Keratinocyte (primary cell): ENCODE measurements around the gene CELSR3. TPM values are rescaled to one million over a fixed set of nuclear protein-coding genes. Genes with fewer than 3 reads are reported as not detected.

Experiments used
- DNase-seq: peaks from one replicate; pipeline ENCODE4 v3.0.0-alpha.2; 2011; ENCODE audit warnings: low read depth, missing footprints, low spot score
- FAIRE-seq: peaks from 2 replicates; lab custom pipeline; 2011; peaks lifted over from hg19 to GRCh38; lab: Jason Lieb, UNC
- H2AFZ ChIP-seq: 2 replicates; pipeline ENCODE4 v1.6.0; 2012; ENCODE audit warnings: low read length, control low read depth, inconsistent platforms; ENCODE audit not compliant: control insufficient read depth
- H3K27ac ChIP-seq: 2 replicates; pipeline ENCODE4 v1.5.1; 2011; ENCODE audit warnings: low read length; ENCODE audit not compliant: control insufficient read depth, insufficient read depth
- H3K27me3 ChIP-seq: 3 replicates; pipeline ENCODE4 v1.6.0; 2011; ENCODE audit warnings: low read length; ENCODE audit not compliant: control insufficient read depth, insufficient read depth; ENCODE audit errors: extremely low read depth
- H3K36me3 ChIP-seq, 2 experiments: 2 replicates in 1 of 2; 3 replicates in 1 of 2; pipeline ENCODE4 v1.5.1; 2011; ENCODE audit warnings: low read length in 2 of 2, mild to moderate bottlenecking in 1 of 2; ENCODE audit not compliant: control insufficient read depth in 2 of 2, insufficient read depth in 2 of 2; ENCODE audit errors: extremely low read depth in 1 of 2
- H3K4me1 ChIP-seq: 3 replicates; pipeline ENCODE4 v1.5.1; 2011; ENCODE audit warnings: low read length; ENCODE audit not compliant: control insufficient read depth, insufficient read depth; ENCODE audit errors: extremely low read depth
- H3K4me2 ChIP-seq: 3 replicates; pipeline ENCODE4 v1.6.0; 2011; ENCODE audit warnings: low read depth, low read length; ENCODE audit not compliant: control insufficient read depth, insufficient read depth; ENCODE audit errors: extremely low read depth
- H3K4me3 ChIP-seq, 3 experiments: fragments of 200-600 bp in 1 of 3; sonication (generic) in 1 of 3; 2 replicates in 2 of 3; 3 replicates in 1 of 3; pipeline ENCODE4 v1.5.1; 2011 to 2016; ENCODE audit warnings: low read length in 3 of 3, mild to moderate bottlenecking in 3 of 3, control low read depth in 2 of 3, inconsistent platforms in 1 of 3, low read depth in 1 of 3, mixed read lengths in 1 of 3, mixed run types in 1 of 3, moderate library complexity in 1 of 3; ENCODE audit not compliant: control insufficient read depth in 2 of 3, insufficient read depth in 2 of 3; ENCODE audit errors: extremely low read depth in 1 of 3
- H3K79me2 ChIP-seq: 2 replicates; pipeline ENCODE4 v1.6.0; 2012; ENCODE audit warnings: low read length; ENCODE audit not compliant: control insufficient read depth, insufficient read depth
- H3K9ac ChIP-seq: 3 replicates; pipeline ENCODE4 v1.6.0; 2011; ENCODE audit warnings: low read length; ENCODE audit not compliant: control insufficient read depth, insufficient read depth; ENCODE audit errors: extremely low read depth
- H3K9me1 ChIP-seq: 3 replicates; pipeline ENCODE4 v1.6.0; 2011; ENCODE audit warnings: low read length; ENCODE audit not compliant: control insufficient read depth, insufficient read depth; ENCODE audit errors: extremely low read depth
- H3K9me3 ChIP-seq: 2 replicates; pipeline ENCODE4 v1.5.1; 2012; ENCODE audit warnings: low read depth, low read length; ENCODE audit not compliant: control insufficient read depth
- H4K20me1 ChIP-seq: 3 replicates; pipeline ENCODE4 v1.6.0; 2011; ENCODE audit warnings: low read length; ENCODE audit not compliant: control insufficient read depth, insufficient read depth; ENCODE audit errors: extremely low read depth
- EZH2 ChIP-seq: IDR thresholded peaks from one replicate; pipeline ENCODE4 v1.6.1; 2012; ENCODE audit warnings: inconsistent platforms, mild to moderate bottlenecking, low read length, moderate library complexity
- dilution Hi-C: fragments of 300-500 bp; cut with MboI; formaldehyde crosslinking; loops from one replicate; pipeline ENCODE4 v1.7.0; 2020; ENCODE audit warnings: low sequenced_read_pairs; ENCODE audit not compliant: extremely low pct_ligation_motif_present
- polyA plus RNA-seq, 5 experiments: library from polyadenylated mRNA; depleted of rRNA in 3 of 5; stranded (reverse) in 3 of 5; stranded (forward) in 1 of 5; unstranded in 1 of 5; fragments of >200 nt; gene quantifications; 1 replicate in 1 of 5; 2 replicates in 3 of 5; 3 replicates in 1 of 5; pipeline versions ENCODE4 v1.2.1 to v1.2.3, GENCODE V29; 2011 to 2012; ENCODE audit warnings: missing spikeins in 2 of 5, low read depth in 1 of 5, low replicate concordance in 1 of 5
- small RNA-seq, 3 experiments: library from RNA; depleted of rRNA; stranded (forward); fragments of <200 nt; gene quantifications; one replicate each; pipeline ENCODE3, GENCODE V24; 2012; ENCODE audit warnings: low read depth in 3 of 3, low replicate concordance in 1 of 3; ENCODE audit not compliant: insufficient read length in 3 of 3
- TF ChIP-seq, protein P1 (sequence below), 3 experiments: IDR thresholded peaks in 1 of 3; conservative IDR thresholded peaks in 1 of 3; optimal IDR thresholded peaks in 1 of 3; 2 replicates in 2 of 3; 3 replicates in 1 of 3; pipeline versions ENCODE3 to v1.5.1; 2011; ENCODE audit warnings: low read length in 3 of 3, mild to moderate bottlenecking in 3 of 3, moderate library complexity in 2 of 3, control low read depth in 1 of 3, inconsistent platforms in 1 of 3; ENCODE audit not compliant: insufficient read depth in 2 of 3; ENCODE audit errors: extremely low read depth in 1 of 3

The CELSR3 gene
- polyA plus RNA-seq, 1 donor (not counting 4 experiments of a cell fraction or from before 2014, with no cell fraction given), result 0.25 TPM

DNA sequence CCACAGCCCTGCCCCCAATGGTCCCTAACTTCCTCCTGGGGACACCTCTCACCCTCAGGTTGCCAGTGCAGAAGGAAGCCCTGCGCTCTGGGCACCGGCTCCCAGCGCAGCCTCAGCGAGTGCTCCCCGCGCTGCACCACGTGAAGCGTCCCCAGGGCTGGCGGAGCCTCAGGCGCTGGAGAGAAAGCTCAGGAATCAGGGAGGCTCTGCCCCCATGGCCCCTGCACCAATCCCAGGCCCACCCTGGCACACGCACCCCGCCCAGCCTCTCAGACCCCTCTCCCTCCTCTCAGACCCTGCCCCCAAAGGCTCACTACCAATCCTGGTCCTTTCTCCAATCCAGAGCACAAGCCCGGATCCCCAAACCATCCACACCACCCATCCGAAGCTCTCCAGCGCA lies 74.5 kb downstream of the CELSR3 start:
- peaks cover 2% of the 10 kb centered on the region for H3K9me1 ChIP-seq
- DNase-seq (no peak), FAIRE-seq (no peak)
- H3K36me3 ChIP-seq, result peaks cover 78 to 92% of the 10 kb centered on the region in 2 experiments
- no peaks in the 10 kb centered on the region for H3K27me3 ChIP-seq
- H3K4me2 ChIP-seq, result no peak overlapping the region
- H3K4me1 ChIP-seq, result peaks cover 20% of the 10 kb centered on the region
- no peak overlapping the region for H3K27ac ChIP-seq
- no peak overlapping the region for H2AFZ ChIP-seq
- no peaks in the 10 kb centered on the region for H3K9me3 ChIP-seq
- TF ChIP-seq, protein P1, sequence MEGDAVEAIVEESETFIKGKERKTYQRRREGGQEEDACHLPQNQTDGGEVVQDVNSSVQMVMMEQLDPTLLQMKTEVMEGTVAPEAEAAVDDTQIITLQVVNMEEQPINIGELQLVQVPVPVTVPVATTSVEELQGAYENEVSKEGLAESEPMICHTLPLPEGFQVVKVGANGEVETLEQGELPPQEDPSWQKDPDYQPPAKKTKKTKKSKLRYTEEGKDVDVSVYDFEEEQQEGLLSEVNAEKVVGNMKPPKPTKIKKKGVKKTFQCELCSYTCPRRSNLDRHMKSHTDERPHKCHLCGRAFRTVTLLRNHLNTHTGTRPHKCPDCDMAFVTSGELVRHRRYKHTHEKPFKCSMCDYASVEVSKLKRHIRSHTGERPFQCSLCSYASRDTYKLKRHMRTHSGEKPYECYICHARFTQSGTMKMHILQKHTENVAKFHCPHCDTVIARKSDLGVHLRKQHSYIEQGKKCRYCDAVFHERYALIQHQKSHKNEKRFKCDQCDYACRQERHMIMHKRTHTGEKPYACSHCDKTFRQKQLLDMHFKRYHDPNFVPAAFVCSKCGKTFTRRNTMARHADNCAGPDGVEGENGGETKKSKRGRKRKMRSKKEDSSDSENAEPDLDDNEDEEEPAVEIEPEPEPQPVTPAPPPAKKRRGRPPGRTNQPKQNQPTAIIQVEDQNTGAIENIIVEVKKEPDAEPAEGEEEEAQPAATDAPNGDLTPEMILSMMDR (optimal IDR thresholded peaks at IDR 0.05 in 1 of 3, IDR thresholded peaks at IDR 0.05 in 1 of 3, conservative IDR thresholded peaks at IDR 0.05 in 1 of 3; ENCODE audit: extremely low read depth in 1 of 3, insufficient read depth in 2 of 3, low read length in 3 of 3), result no peak
- TF ChIP-seq EZH2, result no peak
- H3K9ac ChIP-seq, result no peak overlapping the region
- peaks cover 87% of the 10 kb centered on the region for H3K79me2 ChIP-seq
- H4K20me1 ChIP-seq, result peaks cover 37% of the 10 kb centered on the region
- dilution Hi-C loops, result no loop called here
- no peak overlapping the region for H3K4me3 ChIP-seq

DNA sequence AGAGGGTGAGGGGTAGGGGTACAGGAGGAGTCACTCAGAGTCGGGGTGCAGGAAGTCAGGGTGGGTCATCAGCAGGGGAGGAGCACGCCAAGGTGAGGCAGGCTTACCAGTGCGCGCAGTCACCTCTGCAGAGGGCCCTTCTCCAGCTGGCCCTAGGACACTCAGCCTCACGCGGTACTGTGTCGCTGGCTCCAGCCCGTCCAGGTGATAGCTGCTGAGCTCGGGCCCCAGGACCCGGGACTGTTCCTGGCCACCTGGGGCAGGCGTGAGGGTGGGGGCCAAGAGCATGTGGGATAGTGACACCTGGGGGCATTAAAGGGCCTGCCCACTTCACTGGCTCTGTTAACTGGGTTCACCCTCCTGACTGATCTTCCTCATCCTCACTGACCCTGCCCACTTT lies 75.0 kb downstream of the CELSR3 start:
- Histone ChIP-seq H3K9ac (no peak overlapping the region), H3K4me3 (no peak overlapping the region), H4K20me1 (peaks cover 34% of the 10 kb centered on the region), H3K9me3 (no peaks in the 10 kb centered on the region), H3K79me2 (peaks cover 85% of the 10 kb centered on the region), H3K36me3 (peaks cover 80 to 93% of the 10 kb centered on the region in 2 experiments), H2AFZ (no peak overlapping the region), H3K9me1 (peaks cover 2% of the 10 kb centered on the region), H3K27me3 (no peaks in the 10 kb centered on the region), H3K27ac (no peak overlapping the region), H3K4me2 (no peak overlapping the region), H3K4me1 (peaks cover 14% of the 10 kb centered on the region)
- TF ChIP-seq, protein P1 (optimal IDR thresholded peaks at IDR 0.05 in 1 of 3, IDR thresholded peaks at IDR 0.05 in 1 of 3, conservative IDR thresholded peaks at IDR 0.05 in 1 of 3; ENCODE audit: extremely low read depth in 1 of 3, insufficient read depth in 2 of 3, low read length in 3 of 3), result no peak
- TF ChIP-seq EZH2, result no peak
- dilution Hi-C loops, result no loop called here
- DNase-seq (no peak), FAIRE-seq (no peak)

Small RNA genes lying within 50 kb of the gene (small RNA-seq; reads per million reads assigned to genes)
- 0 reads per million in 3 experiments for gene AC141002.1

Other genes starting within 250 kb of the CELSR3 start
- 67.5 to 124 TPM (median 83.0 TPM) in 3 replicates for gene PLXNB1, start 232.8 kb downstream of the CELSR3 start, polyA plus RNA-seq
- gene CCDC51, start 222.8 kb downstream of the CELSR3 start, polyA plus RNA-seq, result 27.9 to 28.8 TPM (median 28.4 TPM) in 3 replicates
- 190 to 418 TPM (median 306 TPM) in 3 replicates for gene TMA7, start 222.6 kb downstream of the CELSR3 start, polyA plus RNA-seq
- gene ATRIP, start 216.1 kb downstream of the CELSR3 start, polyA plus RNA-seq, result 8.6 to 9.7 TPM (median 9.1 TPM) in 3 replicates
- gene SHISA5, start 158.7 kb downstream of the CELSR3 start, polyA plus RNA-seq, result 94.4 to 159 TPM (median 95.5 TPM) in 3 replicates
- 15.1 to 22.0 TPM (median 16.2 TPM) in 3 replicates for gene PFKFB4, start 106.1 kb downstream of the CELSR3 start, polyA plus RNA-seq
- gene UCN2, start 99.1 kb downstream of the CELSR3 start, polyA plus RNA-seq, result 5.7 to 10.0 TPM (median 6.3 TPM) in 3 replicates
- gene COL7A1, start 67.6 kb downstream of the CELSR3 start, polyA plus RNA-seq, result 59.4 to 91.3 TPM (median 74.4 TPM) in 3 replicates
- gene UQCRC1, start 53.2 kb downstream of the CELSR3 start, polyA plus RNA-seq, result 417 to 473 TPM (median 440 TPM) in 3 replicates
- not detected in 3 replicates for gene TMEM89, start 41.1 kb downstream of the CELSR3 start, polyA plus RNA-seq
- gene SLC26A6, start 27.4 kb downstream of the CELSR3 start, polyA plus RNA-seq, result 24.9 to 35.7 TPM (median 34.5 TPM) in 3 replicates
- 9.8 to 15.8 TPM (median 10.5 TPM) in 3 replicates for gene NCKIPSD, start 23.0 kb upstream of the CELSR3 start, polyA plus RNA-seq
- 94.3 to 124 TPM (median 110 TPM) in 3 replicates for gene IP6K2, start 54.3 kb upstream of the CELSR3 start, polyA plus RNA-seq
- gene PRKAR2A, start 185.0 kb upstream of the CELSR3 start, polyA plus RNA-seq, result 18.6 to 23.6 TPM (median 23.2 TPM) in 3 replicates
- 22.4 to 27.4 TPM (median 22.6 TPM) in 3 replicates for gene SLC25A20, start 236.0 kb upstream of the CELSR3 start, polyA plus RNA-seq